ENCODE data around the gene NDUFS7.
A peak's percentile ranks its signal among the peaks of the same experiment; 100 is the strongest.

NDUFS7 gene

DNA sequence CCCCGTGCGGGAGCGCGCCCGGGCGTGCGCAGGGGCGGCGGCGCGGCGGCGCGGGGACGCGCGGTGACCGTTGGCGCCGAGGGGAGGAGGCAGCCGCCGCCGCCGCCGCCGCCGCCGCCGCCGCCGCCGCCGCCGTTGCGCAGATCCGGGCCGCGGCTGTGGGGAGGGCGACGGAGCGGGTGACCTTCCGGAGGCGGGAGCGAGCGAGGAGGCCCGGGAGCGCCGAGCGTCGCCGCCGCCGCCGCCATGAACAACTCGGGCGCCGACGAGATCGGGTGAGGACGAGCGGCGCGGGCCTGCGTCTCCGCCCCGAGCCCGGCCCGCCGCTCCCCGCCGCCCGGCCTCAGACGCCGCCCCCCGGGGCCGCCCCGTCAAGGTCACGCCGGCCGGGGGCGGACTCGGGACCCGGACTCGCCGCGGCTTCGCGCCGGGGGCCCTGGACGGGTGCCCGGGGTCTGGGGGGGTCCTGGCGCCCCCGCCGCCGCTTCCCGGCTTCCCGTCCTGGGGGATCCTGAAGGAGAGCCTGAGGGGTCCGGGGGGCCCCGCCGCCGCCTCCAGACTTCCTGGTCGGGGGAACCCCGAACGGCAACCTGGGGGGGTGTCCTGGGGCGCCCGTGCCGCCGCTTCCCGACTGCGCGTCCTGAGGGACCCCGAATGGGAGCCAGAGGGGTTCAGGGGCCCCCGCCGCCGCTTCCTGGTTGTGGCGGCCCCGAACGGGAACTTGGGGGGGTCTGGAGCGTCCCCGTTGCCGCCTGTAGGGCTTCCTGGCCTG lies 24.0 kb downstream of the NDUFS7 start, which contains the start of gene DAZAP1:
TSS of gene DAZAP1 (plus strand) at position 59 of the 772 bp plus-strand sequence. CDS start at position 247, 188 bp downstream.
- no peak for TF ChIP-seq CTCF (IDR thresholded peaks at IDR 0.05; ENCODE audit: borderline replicate concordance, control extremely low read depth, extremely low read depth, insufficient read depth, missing control alignments)
- in situ Hi-C loops (cut with MboI; ENCODE audit: low sequenced_read_pairs, unreplicated experiment): no loop called here
- peak; percentile 72 for DNase-seq (ENCODE audit: low spot score)

DNA sequence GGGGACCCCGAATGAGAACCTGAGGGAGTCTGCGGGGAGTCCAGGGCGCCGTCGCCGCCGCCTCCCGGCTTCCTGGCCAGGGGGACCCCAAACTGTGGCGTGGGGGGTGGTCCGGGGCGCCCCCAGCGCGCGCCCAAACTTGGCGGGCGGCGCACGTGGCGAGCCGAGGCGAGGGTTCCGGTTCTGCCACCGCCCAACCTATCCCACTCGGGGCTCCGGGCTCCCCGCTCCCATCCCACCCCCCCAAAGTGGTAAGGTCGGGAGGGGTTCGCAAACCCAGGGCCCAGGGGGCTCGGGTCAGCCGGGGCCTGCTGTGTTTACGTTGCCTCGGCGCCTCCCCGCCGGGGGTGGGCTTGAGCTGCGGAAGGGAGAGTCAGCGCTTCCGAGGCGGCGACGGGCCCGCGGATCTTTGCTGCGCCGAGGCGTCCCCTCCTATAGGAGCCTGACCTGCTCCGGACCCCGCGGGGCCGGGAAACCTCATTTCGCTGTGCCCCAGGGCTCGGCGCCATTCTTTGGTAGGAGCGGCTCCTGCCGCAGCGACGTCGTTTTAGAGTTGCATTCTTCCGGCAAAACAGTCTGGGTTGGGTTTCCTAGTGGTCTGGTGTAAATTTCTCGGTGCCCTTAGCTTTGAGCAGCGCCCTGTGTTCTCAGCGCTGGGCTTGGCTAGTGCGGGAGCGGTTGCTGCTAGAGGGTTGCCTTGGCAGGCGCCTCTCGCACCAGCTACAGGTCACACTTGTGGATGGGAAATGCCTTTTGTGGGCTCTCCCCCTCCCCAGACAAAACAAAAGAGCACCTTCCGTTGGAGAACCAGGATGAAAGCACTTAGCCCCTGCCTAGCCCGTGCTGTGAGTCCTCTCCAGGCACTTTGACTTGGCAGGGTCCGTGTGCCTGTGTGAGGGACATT lies 24.8 kb downstream of the NDUFS7 start:
- no peak for TF ChIP-seq CTCF (IDR thresholded peaks at IDR 0.05; ENCODE audit: borderline replicate concordance, control extremely low read depth, extremely low read depth, insufficient read depth, missing control alignments)
- in situ Hi-C loops (cut with MboI; ENCODE audit: low sequenced_read_pairs, unreplicated experiment): no loop called here
- DNase-seq (ENCODE audit: low spot score): peak; percentile 70

- DNase-seq (ENCODE audit: low spot score): no peak
- in situ Hi-C loops (cut with MboI; ENCODE audit: low sequenced_read_pairs, unreplicated experiment): no loop called here
- no peak for TF ChIP-seq CTCF (IDR thresholded peaks at IDR 0.05; ENCODE audit: borderline replicate concordance, control extremely low read depth, extremely low read depth, insufficient read depth, missing control alignments)
Measured at GRCh38 chr19:1409204-1410005, 25.7 kb downstream of the NDUFS7 start.

DNA sequence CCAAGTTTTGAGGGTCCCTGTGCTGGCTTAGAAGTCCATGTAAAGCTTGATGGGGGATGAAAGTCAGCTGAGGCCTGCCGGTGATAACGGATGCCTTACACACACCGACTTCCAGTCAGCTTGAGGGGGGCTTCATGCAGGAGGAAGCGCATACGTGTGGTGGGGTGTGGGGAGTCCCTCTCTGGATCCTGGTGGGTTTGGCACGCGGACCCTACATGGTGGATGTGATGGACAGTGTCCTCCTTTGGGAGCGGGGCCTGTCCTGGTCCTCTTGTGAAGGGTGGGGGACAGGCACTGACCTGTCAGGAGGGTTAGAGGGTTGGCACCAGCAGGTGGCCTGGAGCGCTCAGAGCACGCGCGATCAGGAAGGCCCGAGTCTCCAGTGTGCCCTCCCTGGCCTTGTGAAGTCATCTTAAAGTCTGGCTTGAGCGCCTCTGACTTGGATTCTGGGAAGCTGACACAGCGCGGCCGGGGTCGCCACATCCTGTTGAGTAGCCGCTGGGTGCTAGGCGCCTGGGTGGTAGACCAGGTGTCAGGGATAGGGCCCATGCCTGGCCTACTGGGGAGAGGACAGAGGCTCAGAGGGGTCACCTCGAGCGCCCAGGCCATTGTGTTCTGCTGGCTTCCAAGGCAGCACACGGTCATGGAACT lies 26.6 kb downstream of the NDUFS7 start:
- in situ Hi-C loops (cut with MboI; ENCODE audit: low sequenced_read_pairs, unreplicated experiment): no loop called here
- no peak for TF ChIP-seq CTCF (IDR thresholded peaks at IDR 0.05; ENCODE audit: borderline replicate concordance, control extremely low read depth, extremely low read depth, insufficient read depth, missing control alignments)
- DNase-seq (ENCODE audit: low spot score): no peak

GRCh38 chr19:1410789-1411188 lies 27.1 kb downstream of the NDUFS7 start:
- no peak for TF ChIP-seq CTCF (IDR thresholded peaks at IDR 0.05; ENCODE audit: borderline replicate concordance, control extremely low read depth, extremely low read depth, insufficient read depth, missing control alignments)
- in situ Hi-C loops (cut with MboI; ENCODE audit: low sequenced_read_pairs, unreplicated experiment): no loop called here
- no peak for DNase-seq (ENCODE audit: low spot score)
